ENCODE data around the gene FAM200C.

- no peak for TF ChIP-seq CTCF (IDR thresholded peaks at IDR 0.05)
- TF ChIP-seq EP300 (IDR thresholded peaks at IDR 0.05) = no peak
These were observed 22.2 kb downstream of the FAM200C start for GRCh38 chr5:160377651-160378050.

Data from sigmoid colon (tissue), 4 donors.